Suprapubic skin (tissue), 4 donors: Measurements from ENCODE around the gene C1orf226.

Experiments used
- CTCF ChIP-seq, 2 donors: fragments of 200-600 bp in 1 of 2; fragments of 450-650 bp in 1 of 2; sonication (generic) in 1 of 2; IDR thresholded peaks; one replicate each; pipeline ENCODE4 v1.5.1; 2016 to 2019; ENCODE audit warnings: antibody characterized with exemption in 2 of 2, mild to moderate bottlenecking in 1 of 2, moderate library complexity in 1 of 2
- POLR2A ChIP-seq, 2 donors: fragments of 450-650 bp; IDR thresholded peaks; one replicate each; pipeline ENCODE4 v1.6.1; 2017; ENCODE audit warnings: antibody characterized with exemption in 2 of 2, mild to moderate bottlenecking in 2 of 2, moderate library complexity in 2 of 2
- POLR2AphosphoS5 ChIP-seq, 3 donors: sonication (generic); formaldehyde crosslinking; IDR thresholded peaks; one replicate each; pipeline ENCODE4 v1.6.1; 2017; ENCODE audit warnings: antibody characterized with exemption in 3 of 3

- no peak for TF ChIP-seq CTCF (IDR thresholded peaks at IDR 0.05)
- TF ChIP-seq POLR2A (IDR thresholded peaks at IDR 0.05) = no peak
- TF ChIP-seq POLR2AphosphoS5 (IDR thresholded peaks at IDR 0.05) = no peak
Observed at GRCh38 chr1:162388083-162388594, 6.6 kb downstream of the C1orf226 start.
